Ascending aorta (tissue), 2 donors: ENCODE results near the gene TSPAN1. TPM values are rescaled to one million over a fixed set of nuclear protein-coding genes. Genes with fewer than 3 reads are reported as not detected.

Source experiments
- DNase-seq, 2 donors: peaks; one replicate each; pipeline ENCODE4 v3.0.0-alpha.2; 2019; ENCODE audit warnings: low spot score in 2 of 2
- H3K27ac ChIP-seq, 2 donors: fragments of 200-600 bp; sonication (generic); one replicate each; pipeline ENCODE4 v1.5.1; 2016 to 2017; ENCODE audit warnings: mild to moderate bottlenecking in 1 of 2
- H3K27me3 ChIP-seq: fragments of 200-600 bp; sonication (generic); one replicate; pipeline ENCODE4 v1.5.1; 2017
- H3K36me3 ChIP-seq, 2 donors: fragments of 200-600 bp; sonication (generic); one replicate each; pipeline ENCODE4 v1.5.1; 2016
- H3K4me1 ChIP-seq, 2 donors: fragments of 200-600 bp; sonication (generic); one replicate each; pipeline ENCODE4 v1.5.1; 2016 to 2017; ENCODE audit warnings: mild to moderate bottlenecking in 1 of 2
- H3K4me3 ChIP-seq, 2 donors: fragments of 200-600 bp; sonication (generic); one replicate each; pipeline ENCODE4 v1.5.1; 2016 to 2017; ENCODE audit warnings: mild to moderate bottlenecking in 1 of 2
- H3K9me3 ChIP-seq, 2 donors: fragments of 200-600 bp; sonication (generic); one replicate each; pipeline ENCODE4 v1.5.1; 2016
- intact Hi-C: fragments of 100-400 bp; cut with DNase I; formaldehyde crosslinking; loops from one replicate; pipeline ENCODE4 v1.15.1; 2023
- total RNA-seq: library from RNA; depleted of rRNA; stranded (reverse); fragments of >200 nt; gene quantifications from one replicate; pipeline ENCODE4 v1.1.0, GENCODE V29; 2016
- TF ChIP-seq, protein P1 (sequence below), 3 experiments: fragments of 200-600 bp in 2 of 3; fragments of 450-650 bp in 1 of 3; sonication (generic) in 2 of 3; IDR thresholded peaks; one replicate each; pipeline ENCODE4 v1.5.1; 2016 to 2019; ENCODE audit warnings: antibody characterized with exemption in 3 of 3, mild to moderate bottlenecking in 1 of 3, moderate library complexity in 1 of 3

TSPAN1 gene
- total RNA-seq, 1 donor from 2014 or later = 8.9 TPM

DNA sequence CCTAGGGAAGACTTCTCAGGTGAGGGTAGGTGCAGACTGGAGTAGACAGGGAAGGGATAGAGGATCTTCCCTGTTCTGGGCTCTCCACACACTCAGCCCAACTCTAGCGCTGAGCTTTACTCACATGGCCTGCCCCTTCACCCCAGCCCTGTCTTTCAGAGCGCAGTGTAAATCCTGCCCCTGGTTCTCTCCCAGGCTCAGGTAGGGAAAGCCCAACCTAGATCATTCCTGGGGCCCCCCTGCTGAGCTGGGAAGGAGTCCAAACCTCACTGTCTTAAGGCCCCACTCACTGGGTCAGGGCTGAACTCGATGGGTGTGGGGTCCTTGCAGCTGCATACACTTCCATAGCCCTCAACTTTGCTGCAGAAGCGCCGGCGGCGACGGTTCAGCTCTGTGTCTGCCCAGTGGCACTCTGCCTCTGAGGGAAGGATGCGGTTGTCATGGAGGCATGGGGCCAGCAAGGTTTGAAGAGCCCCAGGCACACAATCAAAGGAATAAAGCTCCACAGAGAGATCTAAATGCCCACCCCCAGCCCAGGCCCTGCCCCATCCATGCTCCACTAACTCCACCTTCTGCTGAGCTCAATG lies 19.2 kb downstream of the TSPAN1 start:
- no peaks in the 10 kb centered on the region for H3K27me3 ChIP-seq

DNA sequence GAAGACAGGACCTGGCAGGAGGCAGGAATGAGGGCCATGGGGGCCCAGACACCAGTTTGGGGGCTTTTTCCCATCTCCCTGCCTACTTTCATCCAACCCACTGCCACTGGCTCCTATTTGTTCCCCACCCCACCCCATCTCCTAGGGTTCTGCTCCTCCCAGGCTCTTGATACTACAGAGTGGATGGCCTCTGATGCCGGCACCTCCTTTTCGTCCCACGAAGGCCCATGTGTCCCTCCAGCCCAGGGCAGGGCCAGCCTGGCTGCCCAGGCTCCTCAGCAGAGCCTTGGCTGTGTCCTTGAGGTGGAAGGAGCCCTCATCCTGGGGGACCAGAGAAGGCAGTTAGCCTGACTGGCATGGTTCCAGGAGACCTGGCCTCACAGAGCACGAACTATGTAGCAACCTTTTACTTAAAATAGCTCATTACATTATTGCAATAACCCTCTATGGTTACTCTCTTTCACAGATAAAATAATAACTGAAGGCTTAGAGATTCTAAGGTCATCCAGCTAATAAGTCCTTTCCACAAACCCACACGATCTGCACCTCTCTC lies 19.8 kb downstream of the TSPAN1 start:
- DNase-seq = no peak
- Histone ChIP-seq H3K27me3 (no peaks in the 10 kb centered on the region), H3K9me3 (no peaks in the 10 kb centered on the region), H3K4me1 (peaks cover 4 to 22% of the 10 kb centered on the region in 2 donors), H3K27ac (peak overlapping the region in 1 of 2 donors; percentile 23), H3K4me3 (no peak overlapping the region), H3K36me3 (peaks cover 44 to 54% of the 10 kb centered on the region in 2 donors)
- intact Hi-C loops = no loop called here
- TF ChIP-seq, protein P1, sequence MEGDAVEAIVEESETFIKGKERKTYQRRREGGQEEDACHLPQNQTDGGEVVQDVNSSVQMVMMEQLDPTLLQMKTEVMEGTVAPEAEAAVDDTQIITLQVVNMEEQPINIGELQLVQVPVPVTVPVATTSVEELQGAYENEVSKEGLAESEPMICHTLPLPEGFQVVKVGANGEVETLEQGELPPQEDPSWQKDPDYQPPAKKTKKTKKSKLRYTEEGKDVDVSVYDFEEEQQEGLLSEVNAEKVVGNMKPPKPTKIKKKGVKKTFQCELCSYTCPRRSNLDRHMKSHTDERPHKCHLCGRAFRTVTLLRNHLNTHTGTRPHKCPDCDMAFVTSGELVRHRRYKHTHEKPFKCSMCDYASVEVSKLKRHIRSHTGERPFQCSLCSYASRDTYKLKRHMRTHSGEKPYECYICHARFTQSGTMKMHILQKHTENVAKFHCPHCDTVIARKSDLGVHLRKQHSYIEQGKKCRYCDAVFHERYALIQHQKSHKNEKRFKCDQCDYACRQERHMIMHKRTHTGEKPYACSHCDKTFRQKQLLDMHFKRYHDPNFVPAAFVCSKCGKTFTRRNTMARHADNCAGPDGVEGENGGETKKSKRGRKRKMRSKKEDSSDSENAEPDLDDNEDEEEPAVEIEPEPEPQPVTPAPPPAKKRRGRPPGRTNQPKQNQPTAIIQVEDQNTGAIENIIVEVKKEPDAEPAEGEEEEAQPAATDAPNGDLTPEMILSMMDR (IDR thresholded peaks at IDR 0.05) = no peak

More for the DNA sequence above, 19.2 kb downstream of the TSPAN1 start:
- peaks cover 4 to 18% of the 10 kb centered on the region in 2 donors for H3K4me1 ChIP-seq
- intact Hi-C loops = no loop called here
- peak overlapping the region in 1 of 2 donors; percentile 23 for H3K27ac ChIP-seq
- no peak for DNase-seq
- TF ChIP-seq, protein P1 (IDR thresholded peaks at IDR 0.05) = no peak
- peaks cover 47 to 60% of the 10 kb centered on the region in 2 donors for H3K36me3 ChIP-seq
- no peak overlapping the region for H3K4me3 ChIP-seq
- H3K9me3 ChIP-seq = no peaks in the 10 kb centered on the region

DNA sequence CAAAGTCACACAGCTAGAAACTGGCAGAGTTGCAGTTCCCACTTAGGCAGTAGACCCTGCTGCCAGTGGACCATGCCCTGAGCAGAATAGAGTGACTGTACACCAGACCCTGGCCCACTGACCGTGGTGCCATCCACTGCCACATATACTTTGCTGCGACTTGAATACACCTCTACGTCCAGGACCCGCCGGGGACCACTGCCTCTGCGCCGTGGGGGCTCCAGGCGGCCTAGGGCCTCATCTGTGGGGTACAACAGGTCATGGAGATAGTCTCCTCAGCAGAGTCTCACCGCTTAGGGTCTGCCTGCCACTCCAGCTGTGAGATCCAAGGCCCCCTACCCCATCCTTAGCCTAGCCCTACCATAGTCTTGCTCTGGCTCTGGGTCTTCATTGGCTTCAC lies 21.7 kb downstream of the TSPAN1 start:
- peak overlapping the region; percentile 82 to 88 for H3K27ac ChIP-seq

DNA sequence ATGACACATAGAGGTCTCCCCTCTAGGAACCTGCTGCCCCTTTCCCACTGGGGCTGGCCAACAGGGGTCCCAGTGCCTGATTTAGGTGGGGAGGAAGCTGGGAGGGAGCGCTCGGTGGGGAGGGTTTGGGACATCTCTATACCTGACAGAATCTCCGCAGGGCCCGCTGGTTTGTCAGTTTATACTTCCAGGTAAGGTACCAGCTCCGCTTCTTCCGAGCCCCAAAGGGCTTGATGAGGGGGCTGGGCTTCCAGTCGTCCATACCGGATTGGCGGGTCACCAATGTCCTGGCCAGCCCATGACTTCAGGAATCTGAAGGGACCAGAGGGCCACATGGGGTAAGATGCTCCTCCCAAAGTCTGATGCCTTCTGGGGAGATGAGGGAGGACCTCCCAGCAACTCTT lies 22.7 kb downstream of the TSPAN1 start:
- Histone ChIP-seq H3K27ac (peak overlapping the region; percentile 82 to 88), H3K4me3 (peak overlapping the region; percentile 86), H3K36me3 (peaks cover 23 to 34% of the 10 kb centered on the region in 2 donors), H3K9me3 (no peaks in the 10 kb centered on the region), H3K27me3 (no peaks in the 10 kb centered on the region), H3K4me1 (peaks cover 4 to 22% of the 10 kb centered on the region in 2 donors)
- no peak for DNase-seq
- intact Hi-C loops = no loop called here
- TF ChIP-seq, protein P1 (IDR thresholded peaks at IDR 0.05) = no peak

More for the DNA sequence above, 21.7 kb downstream of the TSPAN1 start:
- peaks cover 31 to 41% of the 10 kb centered on the region in 2 donors for H3K36me3 ChIP-seq
- intact Hi-C loops = no loop called here
- DNase-seq = no peak
- no peaks in the 10 kb centered on the region for H3K9me3 ChIP-seq
- no peak overlapping the region for H3K4me3 ChIP-seq
- peaks cover 4 to 22% of the 10 kb centered on the region in 2 donors for H3K4me1 ChIP-seq
- TF ChIP-seq, protein P1 (IDR thresholded peaks at IDR 0.05) = no peak
- no peaks in the 10 kb centered on the region for H3K27me3 ChIP-seq

DNA sequence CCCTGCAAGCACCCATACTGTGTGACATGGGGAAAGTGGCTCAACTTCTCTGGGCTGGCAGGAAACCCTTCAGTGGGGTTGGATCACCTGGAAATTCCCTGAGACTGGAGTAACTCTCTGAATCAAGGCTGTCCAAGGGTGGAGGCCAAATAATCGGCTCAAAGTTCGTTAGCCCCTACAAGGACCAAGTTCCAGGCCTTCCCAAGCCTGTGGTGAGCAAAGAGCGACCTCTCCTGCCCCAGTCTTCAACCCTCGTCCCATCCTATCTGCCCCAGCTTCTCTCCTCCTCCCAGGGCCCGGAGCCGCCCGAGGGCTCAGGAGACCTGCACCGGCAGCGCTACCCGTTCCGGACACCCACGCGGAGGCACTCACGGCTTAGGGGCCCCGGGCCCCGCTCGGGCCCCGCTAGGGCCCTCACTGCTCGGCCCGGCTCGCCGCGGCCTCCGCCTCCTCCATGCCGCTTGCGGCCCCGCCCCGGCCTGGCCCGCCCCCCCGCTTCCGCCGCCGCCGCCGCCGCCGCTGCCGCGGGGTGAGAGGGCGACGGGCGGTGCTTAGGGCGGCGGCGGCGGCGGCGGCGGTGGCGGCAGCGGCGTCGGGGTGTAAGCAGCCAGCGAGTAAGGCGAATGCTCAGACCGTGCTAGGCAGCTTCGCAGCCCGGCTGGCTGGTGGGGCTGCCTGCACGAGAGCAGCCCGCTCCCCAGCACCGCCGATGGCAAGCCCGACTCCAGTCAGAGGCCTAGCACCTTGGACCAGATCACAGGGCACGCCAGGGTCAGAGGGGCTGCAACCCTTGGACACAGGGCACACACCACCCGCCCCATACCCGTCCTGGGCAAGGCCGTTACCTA lies 23.3 kb downstream of the TSPAN1 start, which contains the start of gene POMGNT1:
TSS of gene POMGNT1 (minus strand) at position 471 of the 848 bp plus-strand sequence. CDS start 613 bp downstream, outside the sequence.
- peak within 1 kb of the TSS; percentile 86 for H3K4me3 ChIP-seq
- DNase-seq = peak in 1 of 2 donors; percentile 84
- H3K27me3 ChIP-seq = no peaks in the 10 kb centered on the region
- intact Hi-C loops = loop anchor here (1.0 kb wide), 1 partner anchor 15 kb away; no protein-coding TSS in a partner anchor
- TF ChIP-seq, protein P1 (IDR thresholded peaks at IDR 0.05) = peak in 1 of 3 experiments; percentile 20
- H3K36me3 ChIP-seq = peaks cover 17 to 28% of the 10 kb centered on the region in 2 donors
- peak within 1 kb of the TSS; percentile 82 to 88 for H3K27ac ChIP-seq
- H3K4me1 ChIP-seq = peaks cover 4 to 22% of the 10 kb centered on the region in 2 donors
- H3K9me3 ChIP-seq = no peaks in the 10 kb centered on the region
